ENCODE data around the gene UBE2R2.
"Not testable (repeated sequence)": the region's sequence is repeated elsewhere in the genome, so short reads cannot be mapped to it uniquely, and the experiment has no call there.

UBE2R2 gene

GRCh38 chr9:33786681-33787080 lies 30.3 kb upstream of the UBE2R2 start:
- Histone ChIP-seq H3K27ac (ENCODE audit: low read depth, low read length) (no peak overlapping the region), H3K36me3 (ENCODE audit: insufficient read depth, low read length) (no peaks in the 10 kb centered on the region), H3K4me3 (ENCODE audit: low read length) (no peak overlapping the region), H3K9me3 (ENCODE audit: insufficient read depth, low read depth, low read length) (no peaks in the 10 kb centered on the region), H3K4me1 (ENCODE audit: insufficient read depth, low read length) (no peaks in the 10 kb centered on the region), H3K9ac (ENCODE audit: low read depth, low read length) (no peak overlapping the region), H3K27me3 (ENCODE audit: insufficient read depth, low read length) (no peaks in the 10 kb centered on the region; the same call in 1 of the 2 replicates)
- 94% methylated on average over 2 of the region's 2 CpGs for WGBS

GRCh38 chr9:33787839-33788238 lies 29.1 kb upstream of the UBE2R2 start:
- Histone ChIP-seq H3K27ac (ENCODE audit: low read depth, low read length) (no peak overlapping the region), H3K4me3 (ENCODE audit: low read length) (no peak overlapping the region), H3K9me3 (ENCODE audit: insufficient read depth, low read depth, low read length) (no peaks in the 10 kb centered on the region), H3K9ac (ENCODE audit: low read depth, low read length) (no peak overlapping the region), H3K36me3 (ENCODE audit: insufficient read depth, low read length) (no peaks in the 10 kb centered on the region), H3K27me3 (ENCODE audit: insufficient read depth, low read length) (no peaks in the 10 kb centered on the region; the same call in 1 of the 2 replicates), H3K4me1 (ENCODE audit: insufficient read depth, low read length) (no peaks in the 10 kb centered on the region)
- 57% methylated on average over 1 of the region's 1 CpG for WGBS

DNA sequence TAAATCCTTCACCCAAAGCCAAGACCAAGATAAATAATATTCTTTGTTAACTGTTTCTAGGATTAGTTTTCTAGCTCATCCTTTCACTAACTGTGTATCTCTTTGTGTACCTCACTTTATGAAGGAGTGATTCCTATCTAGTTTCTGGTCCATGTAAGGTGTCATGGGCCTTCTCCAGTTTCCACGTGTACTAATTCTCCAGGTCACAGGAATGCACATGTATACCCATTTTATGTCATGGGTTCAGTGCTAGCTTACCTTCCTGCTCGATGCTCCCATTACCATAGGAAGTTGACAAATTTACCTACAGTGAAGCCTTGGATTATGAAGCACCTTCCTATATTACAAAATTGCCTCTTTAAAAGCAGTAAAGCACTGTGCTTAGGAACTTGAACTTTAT lies 27.5 kb upstream of the UBE2R2 start:
- H3K9me3 ChIP-seq (ENCODE audit: insufficient read depth, low read depth, low read length); H3K9ac ChIP-seq (ENCODE audit: low read depth, low read length); H3K36me3 ChIP-seq (ENCODE audit: insufficient read depth, low read length); H3K27ac ChIP-seq (ENCODE audit: low read depth, low read length); H3K27me3 ChIP-seq (ENCODE audit: insufficient read depth, low read length); H3K4me3 ChIP-seq (ENCODE audit: low read length); H3K4me1 ChIP-seq (ENCODE audit: insufficient read depth, low read length): not testable (repeated sequence)
- WGBS, result 91% methylated on average over 2 of the region's 2 CpGs

- H3K36me3 ChIP-seq (ENCODE audit: insufficient read depth, low read length), result no peaks in the 10 kb centered on the region
- H3K4me1 ChIP-seq (ENCODE audit: insufficient read depth, low read length), result peaks cover 5% of the 10 kb centered on the region
- no peaks in the 10 kb centered on the region; the same call in 1 of the 2 replicates for H3K27me3 ChIP-seq (ENCODE audit: insufficient read depth, low read length)
- H3K27ac ChIP-seq (ENCODE audit: low read depth, low read length), result no peak overlapping the region
- H3K4me3 ChIP-seq (ENCODE audit: low read length), result no peak overlapping the region
- no peak overlapping the region for H3K9ac ChIP-seq (ENCODE audit: low read depth, low read length)
- WGBS, result 90% methylated on average over 2 of the region's 2 CpGs
- no peaks in the 10 kb centered on the region for H3K9me3 ChIP-seq (ENCODE audit: insufficient read depth, low read depth, low read length)
Observed at GRCh38 chr9:33791117-33791516, 25.8 kb upstream of the UBE2R2 start.

DNA sequence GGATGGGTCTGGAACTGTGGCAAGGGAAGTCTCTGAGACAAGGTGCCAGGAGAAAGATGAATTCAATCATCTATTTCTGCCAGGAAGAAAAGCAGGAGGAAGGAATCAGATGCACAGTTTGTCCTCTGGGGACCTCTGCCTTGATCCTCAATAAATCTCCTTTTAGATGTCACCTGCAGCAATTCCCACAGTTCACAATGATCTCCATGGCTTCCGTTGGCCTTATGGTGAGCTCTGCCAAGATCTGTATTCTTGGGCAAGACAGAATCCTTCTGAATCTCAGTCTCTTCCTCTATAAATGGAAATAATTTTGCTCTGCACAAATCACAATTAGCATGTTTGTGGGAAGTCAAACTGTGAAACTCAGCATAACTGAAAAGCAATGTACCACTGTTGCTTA lies 23.5 kb upstream of the UBE2R2 start:
- 93% methylated on average over 1 of the region's 1 CpG for WGBS
- H3K9ac ChIP-seq (ENCODE audit: low read depth, low read length); H3K27ac ChIP-seq (ENCODE audit: low read depth, low read length); H3K27me3 ChIP-seq (ENCODE audit: insufficient read depth, low read length); H3K4me3 ChIP-seq (ENCODE audit: low read length); H3K9me3 ChIP-seq (ENCODE audit: insufficient read depth, low read depth, low read length); H3K36me3 ChIP-seq (ENCODE audit: insufficient read depth, low read length): not testable (repeated sequence)
- peaks cover 12% of the 10 kb centered on the region for H3K4me1 ChIP-seq (ENCODE audit: insufficient read depth, low read length)

GRCh38 chr9:33794560-33794959 lies 22.4 kb upstream of the UBE2R2 start:
- Histone ChIP-seq H3K9me3 (ENCODE audit: insufficient read depth, low read depth, low read length) (no peaks in the 10 kb centered on the region), H3K4me3 (ENCODE audit: low read length) (no peak overlapping the region), H3K9ac (ENCODE audit: low read depth, low read length) (no peak overlapping the region), H3K27ac (ENCODE audit: low read depth, low read length) (no peak overlapping the region), H3K27me3 (ENCODE audit: insufficient read depth, low read length) (no peaks in the 10 kb centered on the region), H3K36me3 (ENCODE audit: insufficient read depth, low read length) (no peaks in the 10 kb centered on the region), H3K4me1 (ENCODE audit: insufficient read depth, low read length) (peaks cover 12% of the 10 kb centered on the region)
- 86% methylated on average over 1 of the region's 2 CpGs for WGBS

- WGBS, result 78% methylated on average over 4 of the region's 4 CpGs
- H3K9ac ChIP-seq (ENCODE audit: low read depth, low read length), result no peak within 1 kb of the TSS
- no peak within 1 kb of the TSS for H3K4me3 ChIP-seq (ENCODE audit: low read length)
- no peaks in the 10 kb centered on the region for H3K9me3 ChIP-seq (ENCODE audit: insufficient read depth, low read depth, low read length)
- peaks cover 12% of the 10 kb centered on the region for H3K4me1 ChIP-seq (ENCODE audit: insufficient read depth, low read length)
- H3K27ac ChIP-seq (ENCODE audit: low read depth, low read length), result no peak within 1 kb of the TSS
- no peaks in the 10 kb centered on the region for H3K36me3 ChIP-seq (ENCODE audit: insufficient read depth, low read length)
- no peaks in the 10 kb centered on the region for H3K27me3 ChIP-seq (ENCODE audit: insufficient read depth, low read length)
Observed at GRCh38 chr9:33795281-33795680, 21.7 kb upstream of the UBE2R2 start, which contains the start of gene PRSS3. TSS of gene PRSS3 (plus strand) at chr9:33795561. CDS start at chr9:33795574, 13 bp downstream.

DNA sequence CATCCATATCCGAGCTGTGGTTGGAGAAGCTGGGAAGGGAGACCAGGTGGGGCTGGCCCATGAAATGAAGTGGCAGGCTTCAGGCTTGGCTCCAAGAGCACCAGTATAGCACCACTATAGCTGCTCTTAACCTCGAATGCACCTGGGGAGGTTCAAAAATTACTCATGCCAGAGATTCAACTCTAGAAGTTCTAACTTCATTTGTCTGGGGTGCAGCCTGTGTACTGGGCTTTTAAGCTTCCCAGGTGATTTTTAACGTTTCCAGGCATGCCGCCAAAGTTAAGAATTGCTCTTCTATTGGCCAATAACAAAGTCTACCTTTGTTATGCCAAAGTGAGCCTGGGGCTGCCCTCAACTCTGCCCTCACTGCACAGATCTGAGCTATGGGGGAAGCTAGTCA lies 21.1 kb upstream of the UBE2R2 start:
- 57% methylated on average over 4 of the region's 4 CpGs for WGBS
- no peaks in the 10 kb centered on the region for H3K9me3 ChIP-seq (ENCODE audit: insufficient read depth, low read depth, low read length)
- no peaks in the 10 kb centered on the region for H3K27me3 ChIP-seq (ENCODE audit: insufficient read depth, low read length)
- no peak overlapping the region for H3K27ac ChIP-seq (ENCODE audit: low read depth, low read length)
- H3K4me3 ChIP-seq (ENCODE audit: low read length), result no peak overlapping the region
- H3K9ac ChIP-seq (ENCODE audit: low read depth, low read length), result no peak overlapping the region
- H3K4me1 ChIP-seq (ENCODE audit: insufficient read depth, low read length), result peaks cover 12% of the 10 kb centered on the region
- H3K36me3 ChIP-seq (ENCODE audit: insufficient read depth, low read length), result no peaks in the 10 kb centered on the region

DNA sequence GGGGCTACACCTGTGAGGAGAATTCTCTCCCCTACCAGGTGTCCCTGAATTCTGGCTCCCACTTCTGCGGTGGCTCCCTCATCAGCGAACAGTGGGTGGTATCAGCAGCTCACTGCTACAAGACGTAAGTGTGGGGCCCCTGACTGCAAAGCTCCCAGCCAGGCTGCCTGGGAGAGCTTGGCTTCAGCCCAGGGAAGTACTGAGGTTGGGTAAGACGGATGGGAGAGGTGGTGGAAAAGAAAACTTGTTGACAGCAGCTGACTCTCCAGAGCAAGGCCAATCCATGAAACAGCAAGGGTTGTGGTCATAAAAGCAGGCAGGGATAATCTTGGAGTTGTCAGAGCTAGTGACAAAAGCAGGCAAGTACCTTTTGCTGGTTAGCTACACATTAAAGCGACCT lies 20.3 kb upstream of the UBE2R2 start:
- not testable (repeated sequence) for H3K27me3 ChIP-seq (ENCODE audit: insufficient read depth, low read length); H3K9ac ChIP-seq (ENCODE audit: low read depth, low read length); H3K27ac ChIP-seq (ENCODE audit: low read depth, low read length); H3K36me3 ChIP-seq (ENCODE audit: insufficient read depth, low read length); H3K9me3 ChIP-seq (ENCODE audit: insufficient read depth, low read depth, low read length); H3K4me3 ChIP-seq (ENCODE audit: low read length)
- peaks cover 12% of the 10 kb centered on the region for H3K4me1 ChIP-seq (ENCODE audit: insufficient read depth, low read length)
- WGBS, result 80% methylated on average over 5 of the region's 5 CpGs

DNA sequence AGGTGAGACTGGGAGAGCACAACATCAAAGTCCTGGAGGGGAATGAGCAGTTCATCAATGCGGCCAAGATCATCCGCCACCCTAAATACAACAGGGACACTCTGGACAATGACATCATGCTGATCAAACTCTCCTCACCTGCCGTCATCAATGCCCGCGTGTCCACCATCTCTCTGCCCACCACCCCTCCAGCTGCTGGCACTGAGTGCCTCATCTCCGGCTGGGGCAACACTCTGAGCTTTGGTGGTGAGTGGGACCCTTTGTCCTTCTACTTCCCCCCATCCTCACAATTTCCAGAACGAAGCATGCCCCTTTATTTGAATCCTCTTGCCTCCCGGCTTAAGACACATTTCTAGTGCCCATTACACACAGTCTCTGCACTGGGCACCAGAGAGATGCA lies 19.1 kb upstream of the UBE2R2 start:
- no peaks in the 10 kb centered on the region for H3K9me3 ChIP-seq (ENCODE audit: insufficient read depth, low read depth, low read length)
- peaks cover 12% of the 10 kb centered on the region for H3K4me1 ChIP-seq (ENCODE audit: insufficient read depth, low read length)
- no peaks in the 10 kb centered on the region for H3K36me3 ChIP-seq (ENCODE audit: insufficient read depth, low read length)
- no peak overlapping the region for H3K9ac ChIP-seq (ENCODE audit: low read depth, low read length)
- H3K27me3 ChIP-seq (ENCODE audit: insufficient read depth, low read length), result no peaks in the 10 kb centered on the region
- WGBS, result 79% methylated on average over 8 of the region's 8 CpGs
- H3K4me3 ChIP-seq (ENCODE audit: low read length), result no peak overlapping the region
- no peak overlapping the region for H3K27ac ChIP-seq (ENCODE audit: low read depth, low read length)

DNA sequence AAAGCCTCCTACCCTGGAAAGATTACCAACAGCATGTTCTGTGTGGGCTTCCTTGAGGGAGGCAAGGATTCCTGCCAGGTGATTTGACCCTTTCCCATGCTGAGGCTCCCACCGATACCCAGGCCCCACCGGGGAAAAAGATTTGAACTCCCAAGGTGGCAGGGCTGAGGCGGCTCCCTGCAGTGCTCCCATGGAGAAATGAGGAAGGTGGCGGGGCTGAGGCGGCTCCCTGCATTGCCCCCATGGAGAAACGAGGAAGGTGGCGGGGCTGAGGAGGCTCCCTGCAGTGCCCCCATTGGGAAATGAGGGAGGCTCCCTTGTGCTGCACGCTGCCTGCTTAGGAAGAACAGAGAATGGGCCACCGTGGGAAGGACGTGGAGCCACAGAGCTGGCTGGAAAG lies 18.4 kb upstream of the UBE2R2 start:
- Histone ChIP-seq H3K27me3 (ENCODE audit: insufficient read depth, low read length) (no peaks in the 10 kb centered on the region), H3K27ac (ENCODE audit: low read depth, low read length) (no peak overlapping the region), H3K4me1 (ENCODE audit: insufficient read depth, low read length) (peaks cover 12% of the 10 kb centered on the region), H3K36me3 (ENCODE audit: insufficient read depth, low read length) (no peaks in the 10 kb centered on the region), H3K9me3 (ENCODE audit: insufficient read depth, low read depth, low read length) (no peaks in the 10 kb centered on the region), H3K4me3 (ENCODE audit: low read length) (no peak overlapping the region), H3K9ac (ENCODE audit: low read depth, low read length) (no peak overlapping the region)
- WGBS, result 81% methylated on average over 10 of the region's 10 CpGs

- Histone ChIP-seq H3K9me3 (ENCODE audit: insufficient read depth, low read depth, low read length) (no peaks in the 10 kb centered on the region), H3K36me3 (ENCODE audit: insufficient read depth, low read length) (no peaks in the 10 kb centered on the region), H3K27ac (ENCODE audit: low read depth, low read length) (no peak overlapping the region), H3K27me3 (ENCODE audit: insufficient read depth, low read length) (no peaks in the 10 kb centered on the region), H3K4me1 (ENCODE audit: insufficient read depth, low read length) (peaks cover 12% of the 10 kb centered on the region), H3K9ac (ENCODE audit: low read depth, low read length) (no peak overlapping the region), H3K4me3 (ENCODE audit: low read length) (no peak overlapping the region)
- 89% methylated on average over 9 of the region's 9 CpGs for WGBS
Observed at GRCh38 chr9:33799928-33800704, 16.8 kb upstream of the UBE2R2 start.
